GM12872 (cell line): ENCODE results near the gene ADGRL3.

Experiments used
- TF ChIP-seq, protein P1 (sequence below): IDR thresholded peaks from 3 replicates; pipeline ENCODE4 v1.5.1; 2011; ENCODE audit warnings: low read depth, mild to moderate bottlenecking, low read length, moderate library complexity; ENCODE audit not compliant: insufficient read depth

The ADGRL3 gene

DNA sequence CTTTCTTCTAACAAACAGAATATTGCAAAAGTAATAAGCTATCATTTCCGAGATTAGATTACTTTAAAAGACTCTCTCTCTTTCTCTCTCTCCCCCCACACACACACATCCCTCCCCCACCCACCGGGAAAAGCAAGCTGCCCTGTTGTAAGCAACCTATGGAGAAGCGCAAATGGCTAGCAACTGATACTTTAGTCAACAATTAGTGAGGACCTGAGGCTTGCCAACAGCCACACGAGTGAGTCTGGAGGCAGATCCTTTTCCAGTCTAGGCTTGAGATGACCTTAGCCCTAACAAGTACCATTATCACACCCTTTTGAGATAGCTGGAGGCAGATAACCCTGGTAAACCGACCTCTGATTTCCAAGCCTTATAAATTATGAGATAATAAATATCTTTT is 19.7 kb upstream of the ADGRL3 start:
- TF ChIP-seq, protein P1, sequence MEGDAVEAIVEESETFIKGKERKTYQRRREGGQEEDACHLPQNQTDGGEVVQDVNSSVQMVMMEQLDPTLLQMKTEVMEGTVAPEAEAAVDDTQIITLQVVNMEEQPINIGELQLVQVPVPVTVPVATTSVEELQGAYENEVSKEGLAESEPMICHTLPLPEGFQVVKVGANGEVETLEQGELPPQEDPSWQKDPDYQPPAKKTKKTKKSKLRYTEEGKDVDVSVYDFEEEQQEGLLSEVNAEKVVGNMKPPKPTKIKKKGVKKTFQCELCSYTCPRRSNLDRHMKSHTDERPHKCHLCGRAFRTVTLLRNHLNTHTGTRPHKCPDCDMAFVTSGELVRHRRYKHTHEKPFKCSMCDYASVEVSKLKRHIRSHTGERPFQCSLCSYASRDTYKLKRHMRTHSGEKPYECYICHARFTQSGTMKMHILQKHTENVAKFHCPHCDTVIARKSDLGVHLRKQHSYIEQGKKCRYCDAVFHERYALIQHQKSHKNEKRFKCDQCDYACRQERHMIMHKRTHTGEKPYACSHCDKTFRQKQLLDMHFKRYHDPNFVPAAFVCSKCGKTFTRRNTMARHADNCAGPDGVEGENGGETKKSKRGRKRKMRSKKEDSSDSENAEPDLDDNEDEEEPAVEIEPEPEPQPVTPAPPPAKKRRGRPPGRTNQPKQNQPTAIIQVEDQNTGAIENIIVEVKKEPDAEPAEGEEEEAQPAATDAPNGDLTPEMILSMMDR, result no peak

DNA sequence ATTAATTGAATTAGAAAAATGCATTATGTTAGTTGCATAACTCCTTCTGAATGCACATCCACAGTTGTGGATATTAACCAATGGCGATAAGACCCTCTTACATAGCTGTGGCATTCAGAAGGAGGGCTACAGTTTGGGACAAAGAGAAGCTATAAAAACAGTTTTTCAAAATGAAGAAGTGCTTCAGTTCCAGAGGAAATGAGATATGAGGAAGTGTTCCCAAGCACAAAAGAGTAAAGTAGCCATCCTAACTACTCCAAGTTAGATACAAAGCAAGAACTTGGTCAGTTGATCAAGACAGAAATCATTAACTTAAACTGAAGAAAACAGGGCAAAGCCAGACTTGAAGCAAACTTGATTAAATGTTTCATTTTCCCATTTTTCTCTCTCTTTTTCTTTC is 17.2 kb upstream of the ADGRL3 start:
- TF ChIP-seq, protein P1, result no peak

DNA sequence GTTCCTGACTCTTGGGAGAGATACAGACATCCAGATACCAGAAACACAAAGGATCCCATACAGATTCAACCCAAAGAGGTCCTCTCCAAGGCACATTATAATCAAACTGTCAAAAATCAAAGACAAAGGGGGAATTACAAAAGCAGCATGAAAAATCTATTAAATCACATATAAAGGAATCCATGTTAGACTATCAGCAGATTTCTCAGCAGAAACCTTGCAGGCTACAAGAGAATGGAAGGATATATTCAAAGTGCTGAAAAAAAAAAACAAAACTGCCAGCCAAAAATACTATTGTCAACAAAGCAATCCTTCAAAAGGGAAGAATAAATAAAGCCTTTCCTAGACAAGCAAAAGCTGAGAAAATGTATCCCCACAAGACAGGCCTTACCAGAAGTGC is 14.8 kb upstream of the ADGRL3 start:
- TF ChIP-seq, protein P1, result no peak

DNA sequence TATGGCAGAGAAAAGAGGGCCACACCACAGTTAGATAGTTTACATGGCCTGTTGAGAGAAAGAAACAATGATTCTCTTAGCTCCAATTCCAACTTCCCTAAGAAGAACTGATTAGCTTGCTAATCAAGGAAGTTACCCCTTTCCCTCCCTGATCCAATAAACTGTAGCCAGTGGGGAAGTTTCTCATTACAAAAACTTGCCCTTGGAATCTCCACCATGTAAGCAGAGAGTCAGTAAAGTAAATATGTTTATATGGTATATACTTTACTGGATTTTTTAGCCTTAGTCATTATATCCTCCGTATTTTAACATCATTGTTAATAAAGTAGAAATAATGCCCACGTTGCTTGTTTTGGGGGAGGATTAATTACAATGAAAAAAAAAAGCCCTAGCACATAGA is 7.7 kb upstream of the ADGRL3 start:
- TF ChIP-seq, protein P1, result no peak

DNA sequence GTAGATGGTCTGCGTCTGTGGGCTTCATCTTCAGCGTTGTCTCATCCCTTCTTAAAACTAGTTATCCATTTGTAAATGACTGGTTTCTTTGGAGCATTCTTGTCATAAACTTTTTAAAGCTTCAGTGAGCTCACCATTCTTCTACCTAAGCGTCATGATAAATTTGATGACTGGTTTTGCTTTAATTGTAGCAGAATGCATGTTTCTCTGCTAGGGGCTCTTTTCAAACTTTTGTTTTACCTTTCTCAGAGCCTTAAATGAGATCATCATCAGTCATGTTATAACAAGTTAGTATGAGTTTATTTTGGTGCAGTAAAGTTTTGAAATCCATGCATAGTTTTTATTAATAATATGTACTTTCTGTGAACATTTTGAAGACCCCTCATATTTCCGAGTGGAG is 6.3 kb upstream of the ADGRL3 start:
- TF ChIP-seq, protein P1, result no peak

DNA sequence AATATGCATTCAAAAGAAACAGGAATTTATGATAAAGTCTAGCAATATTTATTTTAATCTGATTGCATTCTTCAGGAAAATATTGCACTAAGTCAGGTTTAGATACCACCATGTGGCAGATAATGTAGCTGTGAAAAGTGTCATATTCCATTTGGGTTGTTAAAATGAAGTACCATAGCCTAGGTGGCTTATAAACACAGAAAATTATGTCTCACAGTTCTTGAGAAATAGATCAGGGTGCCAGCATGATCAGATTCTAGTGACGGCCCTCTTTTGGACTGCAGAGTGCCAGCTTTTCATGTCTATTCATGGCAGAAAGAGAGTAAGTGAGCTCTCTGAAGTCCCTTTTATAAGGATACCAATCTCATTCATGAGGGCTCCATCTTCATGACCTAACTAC is 5.6 kb upstream of the ADGRL3 start:
- TF ChIP-seq, protein P1, result no peak

DNA sequence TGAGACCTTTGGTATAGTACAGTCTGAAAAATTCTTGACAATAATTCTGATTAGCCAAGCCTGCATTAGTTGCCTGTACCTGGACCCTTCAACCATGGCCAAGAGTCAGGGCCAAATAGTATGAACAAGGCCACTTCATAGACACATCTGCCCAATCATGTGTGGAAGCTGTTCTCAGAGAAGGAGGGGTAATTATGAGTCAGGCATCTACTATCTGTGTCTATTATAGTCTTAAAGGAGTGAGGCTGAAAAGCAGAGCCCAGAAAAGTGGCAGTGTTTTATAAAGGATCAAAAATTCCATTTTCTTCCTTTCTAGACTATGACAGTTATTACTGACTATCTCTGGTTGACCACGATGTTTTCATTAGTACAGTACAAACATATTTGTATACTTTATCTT is 5.0 kb upstream of the ADGRL3 start:
- TF ChIP-seq, protein P1, result no peak

DNA sequence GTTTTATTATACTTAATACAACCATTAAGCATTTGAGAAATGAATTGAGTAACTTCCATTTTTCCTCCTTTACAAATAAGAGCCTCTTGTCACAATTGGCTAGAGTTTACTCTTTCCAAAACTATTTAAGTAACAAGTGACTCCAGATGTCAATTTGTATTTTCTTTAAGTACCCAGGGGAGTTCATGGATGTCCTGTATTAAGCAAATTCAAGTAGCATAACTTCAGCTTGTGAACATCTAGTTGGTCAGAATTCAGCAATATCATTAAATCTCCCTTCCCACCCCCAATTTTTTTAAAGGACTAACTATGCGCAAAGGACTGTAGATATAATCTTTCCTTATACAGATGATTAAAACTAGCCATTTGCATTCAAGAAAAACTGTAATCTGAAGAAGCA is 1.4 kb upstream of the ADGRL3 start:
- TF ChIP-seq, protein P1, result no peak
